Activated T-helper 17 cell treated with anti-CD3 and anti-CD28 coated beads, Interleukin-2, amount 50 U/mL, for 72 hours (primary cell): Measurements from ENCODE around the gene RGS6. TPM values are rescaled to one million over a fixed set of nuclear protein-coding genes. Genes with fewer than 3 reads are reported as not detected.

Source experiments
- ATAC-seq: fragments of 150-1000 bp; cut with Tn5 transposase; replicated peaks from 2 replicates; pipeline ENCODE4 v1.10.0; 2021; ENCODE audit warnings: mild to moderate bottlenecking, moderate library complexity
- H3K27ac Mint-ChIP-seq: one replicate; pipeline ENCODE4 v1.8.0; 2022; ENCODE audit warnings: mixed read lengths
- H3K27me3 Mint-ChIP-seq: one replicate; pipeline ENCODE4 v1.8.0; 2022; ENCODE audit warnings: mixed read lengths
- H3K36me3 Mint-ChIP-seq: one replicate; pipeline ENCODE4 v1.8.0; 2022; ENCODE audit warnings: low read depth, mild to moderate bottlenecking, mixed read lengths
- H3K4me1 Mint-ChIP-seq: one replicate; pipeline ENCODE4 v1.8.0; 2022; ENCODE audit warnings: mixed read lengths
- H3K4me3 Mint-ChIP-seq: one replicate; pipeline ENCODE4 v1.8.0; 2022; ENCODE audit warnings: mild to moderate bottlenecking, mixed read lengths
- H3K9me3 Mint-ChIP-seq: one replicate; pipeline ENCODE4 v1.8.0; 2022; ENCODE audit warnings: mixed read lengths
- total RNA-seq, 2 donors: library from RNA; stranded (reverse); gene quantifications; one replicate each; pipeline ENCODE4 v1.2.3, GENCODE V29; 2022

Gene RGS6
- total RNA-seq, 2 donors from 2014 or later, result 1.5 to 1.6 TPM

GRCh38 chr14:72311516-72311915 is 379.3 kb downstream of the RGS6 start:
- ATAC-seq, result no peak
- Mint-ChIP-seq H3K4me1 (no peaks in the 10 kb centered on the region), H3K36me3 (no peaks in the 10 kb centered on the region), H3K27ac (no peak overlapping the region), H3K4me3 (no peak overlapping the region), H3K9me3 (no peaks in the 10 kb centered on the region), H3K27me3 (peaks cover 38% of the 10 kb centered on the region)

- no peak overlapping the region for H3K27ac Mint-ChIP-seq
- peaks cover 36% of the 10 kb centered on the region for H3K27me3 Mint-ChIP-seq
- no peak for ATAC-seq
- H3K36me3 Mint-ChIP-seq, result no peaks in the 10 kb centered on the region
- no peaks in the 10 kb centered on the region for H3K4me1 Mint-ChIP-seq
- H3K4me3 Mint-ChIP-seq, result no peak overlapping the region
- H3K9me3 Mint-ChIP-seq, result no peaks in the 10 kb centered on the region
Observed at GRCh38 chr14:72314808-72315435, 382.7 kb downstream of the RGS6 start.

- Mint-ChIP-seq H3K27me3 (peaks cover 31% of the 10 kb centered on the region), H3K36me3 (no peaks in the 10 kb centered on the region), H3K27ac (no peak overlapping the region), H3K4me3 (no peak overlapping the region), H3K9me3 (no peaks in the 10 kb centered on the region), H3K4me1 (no peaks in the 10 kb centered on the region)
- ATAC-seq, result no peak
Observed at GRCh38 chr14:72315714-72316113, 383.5 kb downstream of the RGS6 start.

- Mint-ChIP-seq H3K4me1 (no peaks in the 10 kb centered on the region), H3K27ac (no peak overlapping the region), H3K27me3 (peaks cover 19% of the 10 kb centered on the region), H3K9me3 (no peaks in the 10 kb centered on the region), H3K4me3 (no peak overlapping the region), H3K36me3 (no peaks in the 10 kb centered on the region)
- ATAC-seq, result peak; percentile 53
Observed at GRCh38 chr14:72318648-72319047, 386.4 kb downstream of the RGS6 start.

GRCh38 chr14:72332046-72332445 is 399.8 kb downstream of the RGS6 start:
- H3K9me3 Mint-ChIP-seq, result no peaks in the 10 kb centered on the region
- no peaks in the 10 kb centered on the region for H3K36me3 Mint-ChIP-seq
- peaks cover 13% of the 10 kb centered on the region for H3K27me3 Mint-ChIP-seq

GRCh38 chr14:72332871-72333270 is 400.6 kb downstream of the RGS6 start:
- no peak for ATAC-seq
- Mint-ChIP-seq H3K27me3 (peaks cover 13% of the 10 kb centered on the region), H3K4me3 (no peak overlapping the region), H3K27ac (no peak overlapping the region), H3K9me3 (no peaks in the 10 kb centered on the region), H3K4me1 (no peaks in the 10 kb centered on the region), H3K36me3 (no peaks in the 10 kb centered on the region)

More at GRCh38 chr14:72332046-72332445, 399.8 kb downstream of the RGS6 start:
- no peak for ATAC-seq
- Mint-ChIP-seq H3K4me3 (no peak overlapping the region), H3K4me1 (no peaks in the 10 kb centered on the region), H3K27ac (no peak overlapping the region)

GRCh38 chr14:72333357-72333756 is 401.1 kb downstream of the RGS6 start:
- H3K9me3 Mint-ChIP-seq, result no peaks in the 10 kb centered on the region
- no peak overlapping the region for H3K4me3 Mint-ChIP-seq
- H3K36me3 Mint-ChIP-seq, result no peaks in the 10 kb centered on the region
- H3K27me3 Mint-ChIP-seq, result peaks cover 13% of the 10 kb centered on the region
- H3K4me1 Mint-ChIP-seq, result no peaks in the 10 kb centered on the region
- no peak overlapping the region for H3K27ac Mint-ChIP-seq
- ATAC-seq, result no peak

GRCh38 chr14:72336311-72336980 is 404.2 kb downstream of the RGS6 start:
- peaks cover 23% of the 10 kb centered on the region for H3K27me3 Mint-ChIP-seq
- no peak for ATAC-seq
- H3K4me3 Mint-ChIP-seq, result no peak overlapping the region
- no peak overlapping the region for H3K27ac Mint-ChIP-seq
- H3K9me3 Mint-ChIP-seq, result peaks cover 5% of the 10 kb centered on the region
- no peaks in the 10 kb centered on the region for H3K36me3 Mint-ChIP-seq
- no peaks in the 10 kb centered on the region for H3K4me1 Mint-ChIP-seq

GRCh38 chr14:72341237-72341636 is 409.0 kb downstream of the RGS6 start:
- ATAC-seq, result no peak
- peaks cover 6% of the 10 kb centered on the region for H3K9me3 Mint-ChIP-seq
- H3K4me1 Mint-ChIP-seq, result no peaks in the 10 kb centered on the region
- H3K27me3 Mint-ChIP-seq, result peaks cover 18% of the 10 kb centered on the region
- no peaks in the 10 kb centered on the region for H3K36me3 Mint-ChIP-seq
- H3K27ac Mint-ChIP-seq, result no peak overlapping the region
- no peak overlapping the region for H3K4me3 Mint-ChIP-seq

- no peak overlapping the region for H3K27ac Mint-ChIP-seq
- no peak for ATAC-seq
- peaks cover 6% of the 10 kb centered on the region for H3K9me3 Mint-ChIP-seq
- H3K27me3 Mint-ChIP-seq, result peaks cover 16% of the 10 kb centered on the region
- H3K4me3 Mint-ChIP-seq, result no peak overlapping the region
- no peaks in the 10 kb centered on the region for H3K4me1 Mint-ChIP-seq
- H3K36me3 Mint-ChIP-seq, result no peaks in the 10 kb centered on the region
Observed at GRCh38 chr14:72341686-72342085, 409.5 kb downstream of the RGS6 start.

- no peaks in the 10 kb centered on the region for H3K9me3 Mint-ChIP-seq
- H3K27ac Mint-ChIP-seq, result no peak overlapping the region
- H3K4me3 Mint-ChIP-seq, result no peak overlapping the region
- H3K27me3 Mint-ChIP-seq, result peaks cover 13% of the 10 kb centered on the region
- no peak for ATAC-seq
- H3K4me1 Mint-ChIP-seq, result no peaks in the 10 kb centered on the region
- no peaks in the 10 kb centered on the region for H3K36me3 Mint-ChIP-seq
Observed at GRCh38 chr14:72347118-72347517, 414.9 kb downstream of the RGS6 start.

GRCh38 chr14:72350215-72350614 is 418.0 kb downstream of the RGS6 start:
- no peak overlapping the region for H3K4me3 Mint-ChIP-seq
- H3K36me3 Mint-ChIP-seq, result no peaks in the 10 kb centered on the region
- peaks cover 18% of the 10 kb centered on the region for H3K27me3 Mint-ChIP-seq
- H3K4me1 Mint-ChIP-seq, result no peaks in the 10 kb centered on the region
- H3K9me3 Mint-ChIP-seq, result no peaks in the 10 kb centered on the region
- no peak overlapping the region for H3K27ac Mint-ChIP-seq
- no peak for ATAC-seq

- no peak overlapping the region for H3K27ac Mint-ChIP-seq
- H3K27me3 Mint-ChIP-seq, result peaks cover 25% of the 10 kb centered on the region
- no peak overlapping the region for H3K4me3 Mint-ChIP-seq
- no peaks in the 10 kb centered on the region for H3K4me1 Mint-ChIP-seq
- H3K36me3 Mint-ChIP-seq, result no peaks in the 10 kb centered on the region
- no peak for ATAC-seq
- H3K9me3 Mint-ChIP-seq, result no peaks in the 10 kb centered on the region
Observed at GRCh38 chr14:72352012-72352411, 419.8 kb downstream of the RGS6 start.

GRCh38 chr14:72366619-72367018 is 434.4 kb downstream of the RGS6 start:
- Mint-ChIP-seq H3K4me3 (no peak overlapping the region), H3K4me1 (no peaks in the 10 kb centered on the region), H3K9me3 (no peaks in the 10 kb centered on the region), H3K27ac (no peak overlapping the region), H3K36me3 (no peaks in the 10 kb centered on the region), H3K27me3 (peaks cover 8% of the 10 kb centered on the region)
- ATAC-seq, result no peak

- no peaks in the 10 kb centered on the region for H3K36me3 Mint-ChIP-seq
- peaks cover 18% of the 10 kb centered on the region for H3K27me3 Mint-ChIP-seq
- no peaks in the 10 kb centered on the region for H3K4me1 Mint-ChIP-seq
- H3K9me3 Mint-ChIP-seq, result no peaks in the 10 kb centered on the region
- H3K27ac Mint-ChIP-seq, result no peak overlapping the region
- no peak overlapping the region for H3K4me3 Mint-ChIP-seq
- no peak for ATAC-seq
Observed at GRCh38 chr14:72369106-72369505, 436.9 kb downstream of the RGS6 start.
